Body of pancreas (tissue), 4 donors: ENCODE data around the gene THBS1. TPM values are rescaled to one million over a fixed set of nuclear protein-coding genes. Genes with fewer than 3 reads are reported as not detected.

Experiments used
- ATAC-seq: fragments of 150-250 bp; one replicate; pipeline ENCODE4 v1.9.1; 2016
- DNase-seq, 4 donors: peaks; one replicate each; pipeline ENCODE4 v3.0.0-alpha.2; 2019
- H3K27ac ChIP-seq, 4 donors: fragments of 200-600 bp; sonication (generic); 1 replicate in 3 of 4; 2 replicates in 1 of 4; pipeline versions ENCODE4 v1.5.1 to v1.6.1; 2016 to 2019; ENCODE audit warnings: mild to moderate bottlenecking in 1 of 4, mixed read lengths in 1 of 4, moderate library complexity in 1 of 4
- H3K27me3 ChIP-seq, 2 donors: fragments of 200-600 bp; sonication (generic); one replicate each; pipeline ENCODE4 v1.6.0; 2016; ENCODE audit warnings: mild to moderate bottlenecking in 1 of 2
- H3K36me3 ChIP-seq, 2 donors: fragments of 200-600 bp; sonication (generic); replicated peaks in 1 of 2; 2 replicates each; pipeline ENCODE4 v1.5.1; 2016; ENCODE audit warnings: low read depth in 2 of 2; ENCODE audit not compliant: insufficient read depth in 1 of 2
- H3K4me1 ChIP-seq: fragments of 200-600 bp; sonication (generic); one replicate; pipeline ENCODE4 v1.6.0; 2016
- H3K4me3 ChIP-seq, 2 donors: fragments of 200-600 bp; sonication (generic); 1 replicate in 1 of 2; 2 replicates in 1 of 2; pipeline ENCODE4 v1.5.1; 2016 to 2019
- H3K9me3 ChIP-seq, 3 donors: fragments of 200-600 bp; sonication (generic); 1 replicate in 2 of 3; 2 replicates in 1 of 3; pipeline ENCODE4 v1.5.1; 2016
- CTCF ChIP-seq, 7 experiments: fragments of 450-650 bp in 4 of 7; fragments of 200-600 bp in 3 of 7; sonication (generic) in 3 of 7; IDR thresholded peaks; one replicate each; pipeline ENCODE4 v1.5.1; 2016 to 2019; ENCODE audit warnings: antibody characterized with exemption in 7 of 7
- POLR2A ChIP-seq, 3 donors: fragments of 450-650 bp; IDR thresholded peaks; one replicate each; pipeline ENCODE4 v1.6.1; 2016; ENCODE audit warnings: antibody characterized with exemption in 3 of 3, mild to moderate bottlenecking in 2 of 3
- WGBS, 2 donors: methylation state at CpG; one replicate each; pipeline ENCODE4 v1.1.5; 2017; 5-methylcytosine and 5-hydroxymethylcytosine counted together
- intact Hi-C: fragments of 100-400 bp; cut with DNase I; formaldehyde crosslinking; loops from one replicate; pipeline ENCODE4 v1.15.1; 2023
- total RNA-seq, 2 donors: library from RNA; depleted of rRNA; stranded (reverse); fragments of >200 nt; gene quantifications; one replicate each; pipeline ENCODE4 v1.1.0, GENCODE V29; 2016

Gene THBS1
- total RNA-seq, 2 donors from 2014 or later = 139 to 398 TPM

- DNase-seq (no peak), ATAC-seq (no peak)
- intact Hi-C loops = no loop called here
- TF ChIP-seq CTCF (IDR thresholded peaks at IDR 0.05) = no peak
- TF ChIP-seq POLR2A (IDR thresholded peaks at IDR 0.05) = peak in 1 of 3 donors; percentile 17
- no peak overlapping the region for H3K27ac ChIP-seq
- no peaks in the 10 kb centered on the region for H3K27me3 ChIP-seq
- H3K4me1 ChIP-seq = no peaks in the 10 kb centered on the region
- WGBS, 2 donors = 42 to 49% methylated on average over 3 of the region's 3 CpGs
- peaks cover 0 to 10% of the 10 kb centered on the region in 2 donors for H3K36me3 ChIP-seq
- no peak overlapping the region for H3K4me3 ChIP-seq
- H3K9me3 ChIP-seq = no peaks in the 10 kb centered on the region
Observed at GRCh38 chr15:39598186-39598850, 17.4 kb downstream of the THBS1 start.

- ATAC-seq = no peak
- no peak overlapping the region for H3K27ac ChIP-seq
- intact Hi-C loops = no loop called here
- H3K4me3 ChIP-seq = no peak overlapping the region
- H3K9me3 ChIP-seq = no peaks in the 10 kb centered on the region
- peaks cover 0 to 5% of the 10 kb centered on the region in 2 donors for H3K36me3 ChIP-seq
- TF ChIP-seq POLR2A (IDR thresholded peaks at IDR 0.05) (no peak), CTCF (IDR thresholded peaks at IDR 0.05) (no peak)
- no peaks in the 10 kb centered on the region for H3K27me3 ChIP-seq
- DNase-seq = no peak
- WGBS, 2 donors = 88 to 92% methylated on average over 12 of the region's 12 CpGs
- no peaks in the 10 kb centered on the region for H3K4me1 ChIP-seq
Observed at GRCh38 chr15:39598958-39599845, 18.3 kb downstream of the THBS1 start.

GRCh38 chr15:39599871-39600270 is 19.0 kb downstream of the THBS1 start:
- WGBS, 2 donors = 88 to 93% methylated on average over 2 of the region's 2 CpGs
- no peak for ATAC-seq

GRCh38 chr15:39602143-39602542 is 21.3 kb downstream of the THBS1 start:
- Histone ChIP-seq H3K4me3 (no peak overlapping the region), H3K9me3 (no peaks in the 10 kb centered on the region), H3K36me3 (no peaks in the 10 kb centered on the region), H3K27ac (no peak overlapping the region), H3K27me3 (no peaks in the 10 kb centered on the region), H3K4me1 (no peaks in the 10 kb centered on the region)
- ATAC-seq = no peak
- WGBS, 2 donors = 90 to 93% methylated on average over 5 of the region's 5 CpGs
- TF ChIP-seq CTCF (IDR thresholded peaks at IDR 0.05) = no peak
- no peak for TF ChIP-seq POLR2A (IDR thresholded peaks at IDR 0.05)
- intact Hi-C loops = no loop called here
- no peak for DNase-seq

More at GRCh38 chr15:39599871-39600270, 19.0 kb downstream of the THBS1 start:
- TF ChIP-seq POLR2A (IDR thresholded peaks at IDR 0.05) (no peak), CTCF (IDR thresholded peaks at IDR 0.05) (no peak)
- Histone ChIP-seq H3K4me1 (no peaks in the 10 kb centered on the region), H3K27me3 (no peaks in the 10 kb centered on the region), H3K4me3 (no peak overlapping the region), H3K36me3 (peaks cover 0 to 5% of the 10 kb centered on the region in 2 donors), H3K9me3 (no peaks in the 10 kb centered on the region), H3K27ac (no peak overlapping the region)
- intact Hi-C loops = no loop called here
- no peak for DNase-seq
